RWPE2 (cell line): ENCODE measurements around the gene SLC30A3.

Experiments used
- ATAC-seq: fragments of 200-7000 bp; cut with Tn5 transposase; 3 replicates; pipeline ENCODE4 v1.9.1; 2021; ENCODE audit warnings: low read depth
- DNase-seq: peaks from one replicate; pipeline ENCODE4 v3.0.0-alpha.2; 2020; ENCODE audit warnings: low spot score
- H3K27ac ChIP-seq: fragments of 450-650 bp; 2 replicates; pipeline ENCODE4 v1.5.1; 2017; ENCODE audit warnings: mild to moderate bottlenecking; ENCODE audit not compliant: poor library complexity, severe bottlenecking
- H3K27me3 ChIP-seq: fragments of 250-450 bp; sonication (Bioruptor Pico); 2 replicates; pipeline ENCODE4 v1.5.1; 2021; ENCODE audit warnings: mild to moderate bottlenecking, moderate library complexity; ENCODE audit not compliant: insufficient read depth, poor library complexity, severe bottlenecking
- H3K36me3 ChIP-seq: fragments of 250-450 bp; sonication (Bioruptor Pico); 2 replicates; pipeline ENCODE4 v1.5.1; 2020; ENCODE audit warnings: low read depth, mild to moderate bottlenecking, moderate library complexity
- H3K4me1 ChIP-seq: fragments of 250-450 bp; sonication (Bioruptor Pico); 2 replicates; pipeline ENCODE4 v1.5.1; 2021; ENCODE audit warnings: mild to moderate bottlenecking, moderate library complexity; ENCODE audit not compliant: insufficient read depth, poor library complexity, severe bottlenecking
- H3K4me3 ChIP-seq: fragments of 250-450 bp; sonication (Bioruptor Pico); 2 replicates; pipeline ENCODE4 v1.5.1; 2021; ENCODE audit warnings: mild to moderate bottlenecking, moderate library complexity; ENCODE audit not compliant: severe bottlenecking
- H3K9me3 ChIP-seq: fragments of 250-450 bp; sonication (Bioruptor Pico); 2 replicates; pipeline ENCODE4 v1.5.1; 2021; ENCODE audit warnings: mild to moderate bottlenecking, moderate library complexity; ENCODE audit not compliant: severe bottlenecking
- CTCF ChIP-seq: fragments of 450-650 bp; IDR thresholded peaks from one replicate; pipeline ENCODE4 v1.5.1; 2017; ENCODE audit warnings: mild to moderate bottlenecking, moderate library complexity; ENCODE audit not compliant: poor library complexity, severe bottlenecking

SLC30A3 gene, protein sequence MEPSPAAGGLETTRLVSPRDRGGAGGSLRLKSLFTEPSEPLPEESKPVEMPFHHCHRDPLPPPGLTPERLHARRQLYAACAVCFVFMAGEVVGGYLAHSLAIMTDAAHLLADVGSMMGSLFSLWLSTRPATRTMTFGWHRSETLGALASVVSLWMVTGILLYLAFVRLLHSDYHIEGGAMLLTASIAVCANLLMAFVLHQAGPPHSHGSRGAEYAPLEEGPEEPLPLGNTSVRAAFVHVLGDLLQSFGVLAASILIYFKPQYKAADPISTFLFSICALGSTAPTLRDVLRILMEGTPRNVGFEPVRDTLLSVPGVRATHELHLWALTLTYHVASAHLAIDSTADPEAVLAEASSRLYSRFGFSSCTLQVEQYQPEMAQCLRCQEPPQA

GRCh38 chr2:27262379-27263286, at the start of gene SLC30A3:
Gene SLC30A3 (minus strand): TSS chr2:27263047. CDS start chr2:27262906, 141 bp downstream.
- Histone ChIP-seq H3K27me3 (peaks cover 63% of the 10 kb centered on the region), H3K36me3 (no peaks in the 10 kb centered on the region), H3K27ac (no peak within 1 kb of the TSS), H3K4me1 (no peaks in the 10 kb centered on the region), H3K9me3 (no peaks in the 10 kb centered on the region), H3K4me3 (peak within 1 kb of the TSS; percentile 37)
- no peak for DNase-seq
- ATAC-seq, result peak; percentile 71
- TF ChIP-seq CTCF, result peak; percentile 13

DNA sequence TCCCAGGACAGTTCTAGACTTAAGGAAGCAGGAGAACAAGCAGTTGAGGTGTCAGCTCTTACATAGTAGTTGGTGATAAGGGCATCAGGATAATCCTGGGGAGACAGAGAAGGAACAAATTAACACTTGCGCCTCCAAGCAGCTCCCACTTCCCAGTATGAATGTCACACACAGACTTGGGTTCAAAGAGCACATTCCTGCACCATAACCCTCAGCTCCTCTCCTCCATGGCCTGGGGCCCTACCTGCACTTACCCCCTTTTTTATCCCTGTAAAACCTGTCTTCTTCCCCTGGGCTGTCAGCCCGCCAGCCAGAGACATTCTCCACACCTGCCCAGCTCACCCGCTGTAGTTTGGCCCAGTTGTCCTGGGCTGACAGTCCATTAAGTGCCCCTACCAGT, 49.3 kb upstream of the SLC30A3 start:
- Histone ChIP-seq H3K9me3 (no peaks in the 10 kb centered on the region), H3K4me3 (no peak overlapping the region), H3K27ac (no peak overlapping the region), H3K36me3 (no peaks in the 10 kb centered on the region), H3K4me1 (no peaks in the 10 kb centered on the region), H3K27me3 (peaks cover 19% of the 10 kb centered on the region)
- ATAC-seq (no peak), DNase-seq (no peak)
- no peak for TF ChIP-seq CTCF

- no peak for TF ChIP-seq CTCF
- no peaks in the 10 kb centered on the region for H3K9me3 ChIP-seq
- no peak overlapping the region for H3K4me3 ChIP-seq
- no peaks in the 10 kb centered on the region for H3K4me1 ChIP-seq
- H3K27me3 ChIP-seq, result peaks cover 44% of the 10 kb centered on the region
- no peak for ATAC-seq
- DNase-seq, result no peak
- no peak overlapping the region for H3K27ac ChIP-seq
- no peaks in the 10 kb centered on the region for H3K36me3 ChIP-seq
Observed at GRCh38 chr2:27309651-27310050, 46.8 kb upstream of the SLC30A3 start.

DNA sequence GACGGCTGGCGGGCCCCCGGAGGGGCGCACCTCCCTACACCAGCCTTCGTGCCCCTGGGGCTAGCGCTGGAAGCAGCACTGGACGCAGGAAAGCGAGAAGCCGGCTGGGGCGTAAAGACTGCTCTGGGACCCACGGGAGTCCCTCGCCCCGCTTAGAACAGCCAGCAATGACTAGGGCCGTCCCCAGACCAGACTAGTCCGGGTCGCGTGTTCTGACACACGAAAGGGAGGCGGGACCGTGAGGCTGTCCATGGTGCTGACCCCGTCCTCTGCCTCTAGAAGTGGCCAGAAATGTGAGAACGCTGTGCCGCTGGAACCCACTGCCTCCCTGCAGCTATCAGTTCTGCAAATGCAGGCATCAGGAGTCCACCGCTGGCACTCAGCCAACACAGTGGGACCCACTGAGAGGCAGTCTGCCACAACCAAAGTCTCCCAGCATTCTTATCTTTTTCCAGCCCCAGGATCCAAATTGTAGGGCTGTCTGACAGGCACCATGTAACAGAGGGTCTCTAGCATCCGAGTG, 45.6 kb upstream of the SLC30A3 start, which contains the start of gene UCN:
Gene UCN, minus strand, starts transcription at position 87 of the 523 bp plus-strand sequence. CDS start 550 bp downstream, outside the sequence.
- Histone ChIP-seq H3K9me3 (no peaks in the 10 kb centered on the region), H3K27me3 (peaks cover 46% of the 10 kb centered on the region), H3K4me3 (no peak within 1 kb of the TSS), H3K27ac (no peak within 1 kb of the TSS), H3K4me1 (no peaks in the 10 kb centered on the region), H3K36me3 (no peaks in the 10 kb centered on the region)
- DNase-seq (peak; percentile 67), ATAC-seq (peak; percentile 59)
- no peak for TF ChIP-seq CTCF
